Kidney tubule cell (primary cell): ENCODE data around the gene RASD1.
"Not testable (repeated sequence)": the region's sequence is repeated elsewhere in the genome, so short reads cannot be mapped to it uniquely, and the experiment has no call there.

Experiments
- DNase-seq: peaks from one replicate; pipeline ENCODE4 v3.0.0-alpha.2; 2018; ENCODE audit warnings: low spot score

Gene RASD1

GRCh38 chr17:17497065-17497844, 1.1 kb upstream of the RASD1 start:
- DNase-seq: no peak

GRCh38 chr17:17495536-17496188, 533 bp downstream of the RASD1 start:
- DNase-seq: peak; percentile 28

- DNase-seq: peak; percentile 63
Observed at GRCh38 chr17:17494870-17495535, 1.2 kb downstream of the RASD1 start.

GRCh38 chr17:17494499-17494869, 1.7 kb downstream of the RASD1 start:
- DNase-seq: peak; percentile 7

GRCh38 chr17:17493986-17494466, 2.2 kb downstream of the RASD1 start:
- no peak for DNase-seq

DNA sequence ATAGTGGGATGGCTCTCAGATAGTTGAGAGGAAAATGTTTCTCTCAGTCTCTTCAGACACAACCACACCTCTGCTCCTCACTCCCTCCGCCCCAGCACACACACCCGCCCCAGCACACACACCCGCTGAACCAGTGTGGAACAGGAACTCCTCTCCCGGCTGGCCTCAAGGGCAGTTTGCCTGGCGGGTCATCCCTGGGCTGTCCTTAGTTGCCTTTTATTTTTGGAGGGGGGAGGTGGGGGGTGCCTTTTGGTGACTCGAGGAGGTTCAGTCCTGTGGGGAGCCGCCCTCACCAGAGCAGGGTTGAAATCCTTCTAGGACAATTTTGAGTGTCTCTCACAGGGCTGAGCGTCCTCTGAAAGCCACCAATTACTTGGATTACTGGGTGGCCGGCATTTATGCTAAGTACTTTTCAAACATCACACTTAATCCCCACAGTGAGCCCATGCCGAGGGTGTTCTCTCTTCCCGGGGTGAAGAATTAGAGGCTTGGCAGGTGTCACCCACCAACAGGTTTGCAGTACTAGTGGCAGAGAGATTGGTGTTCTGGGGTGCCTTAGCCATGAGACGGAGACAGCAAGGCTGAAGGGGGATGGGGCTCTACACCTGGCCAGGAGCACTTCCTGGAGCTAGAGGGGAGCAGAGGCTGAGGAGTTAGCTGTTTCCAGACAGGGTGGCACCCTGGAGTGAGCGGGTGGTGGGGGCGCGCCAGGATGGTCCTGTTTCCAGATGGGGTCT, 2.8 kb downstream of the RASD1 start:
- peak; percentile 18 for DNase-seq

GRCh38 chr17:17492571-17492970, 3.6 kb downstream of the RASD1 start:
- no peak for DNase-seq

DNA sequence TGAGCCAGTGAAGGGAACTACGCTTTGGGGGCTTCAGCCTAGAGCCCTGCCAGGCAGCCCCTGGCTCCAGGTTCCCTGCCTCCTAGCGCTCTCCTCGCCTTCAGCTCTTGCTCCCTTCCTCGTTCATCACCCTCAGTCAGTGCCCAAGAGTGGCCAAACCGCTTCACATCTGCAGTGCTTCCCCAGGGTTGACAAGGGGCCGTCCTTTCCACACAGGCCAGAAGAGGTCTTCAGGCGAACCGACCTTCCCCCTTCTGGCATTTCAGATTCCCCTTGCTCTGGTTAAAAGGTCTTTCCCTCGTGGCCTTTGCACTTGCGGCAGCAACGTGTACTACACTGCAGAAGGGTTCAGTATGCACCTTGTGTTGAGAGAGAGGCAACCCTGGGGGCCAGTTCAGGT, 4.1 kb downstream of the RASD1 start:
- DNase-seq: no peak

GRCh38 chr17:17491546-17491988, 4.6 kb downstream of the RASD1 start:
- no peak for DNase-seq

- DNase-seq: no peak
Observed at GRCh38 chr17:17491031-17491471, 5.1 kb downstream of the RASD1 start.

GRCh38 chr17:17487998-17488397, 8.2 kb downstream of the RASD1 start:
- DNase-seq: no peak

GRCh38 chr17:17486416-17486815, 9.8 kb downstream of the RASD1 start:
- DNase-seq: not testable (repeated sequence)

DNA sequence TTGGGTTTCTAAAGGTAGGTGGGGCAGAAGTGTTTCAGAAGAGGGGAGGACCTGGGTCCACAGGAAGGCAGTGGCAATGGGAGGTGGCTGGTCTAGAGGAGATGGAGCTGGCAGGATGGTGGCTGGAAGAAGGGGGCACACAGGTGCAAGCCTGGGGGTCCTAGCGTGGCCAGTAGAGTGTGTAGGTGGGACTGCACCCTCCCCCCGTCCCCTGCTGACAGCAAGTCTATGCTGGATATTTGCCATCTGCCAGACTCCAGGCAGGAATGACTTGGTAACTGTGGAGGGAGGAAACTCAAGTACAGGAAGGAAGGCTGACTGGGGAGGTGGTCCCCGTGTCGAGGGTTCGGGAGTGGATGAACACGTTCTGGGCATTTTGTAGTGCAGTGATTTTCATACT, 10.8 kb downstream of the RASD1 start:
- no peak for DNase-seq

GRCh38 chr17:17484451-17484899, 11.7 kb downstream of the RASD1 start:
- peak; percentile 32 for DNase-seq

- no peak for DNase-seq
Observed at GRCh38 chr17:17481860-17482259, 14.3 kb downstream of the RASD1 start.

DNA sequence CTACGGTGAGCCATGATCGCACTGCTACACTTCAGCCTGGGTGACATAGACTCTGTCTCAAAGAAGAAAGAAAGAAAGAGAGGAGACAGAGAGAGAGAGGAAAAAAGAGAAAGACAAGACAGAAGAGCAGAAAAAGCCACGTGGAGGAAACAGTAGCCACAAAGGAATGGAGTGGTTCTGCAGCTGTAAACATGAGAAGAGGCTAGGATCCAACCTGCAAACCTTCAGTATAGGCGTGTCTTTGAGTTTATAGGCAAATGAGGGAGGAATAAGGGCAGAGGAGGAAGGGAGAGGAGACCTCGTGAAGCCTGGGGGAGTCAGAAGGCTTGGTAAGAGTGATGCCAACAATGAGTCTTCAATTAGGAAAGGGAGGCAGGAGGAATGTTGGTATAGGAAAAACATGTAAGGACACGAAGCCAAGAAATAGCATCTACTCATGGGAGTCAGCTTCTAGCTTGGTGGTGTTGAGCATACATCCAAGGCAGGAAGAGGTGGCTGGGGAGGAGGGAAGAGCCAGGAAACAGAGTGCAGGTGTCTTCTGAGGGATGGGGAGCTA, 15.5 kb downstream of the RASD1 start:
- no peak for DNase-seq

DNA sequence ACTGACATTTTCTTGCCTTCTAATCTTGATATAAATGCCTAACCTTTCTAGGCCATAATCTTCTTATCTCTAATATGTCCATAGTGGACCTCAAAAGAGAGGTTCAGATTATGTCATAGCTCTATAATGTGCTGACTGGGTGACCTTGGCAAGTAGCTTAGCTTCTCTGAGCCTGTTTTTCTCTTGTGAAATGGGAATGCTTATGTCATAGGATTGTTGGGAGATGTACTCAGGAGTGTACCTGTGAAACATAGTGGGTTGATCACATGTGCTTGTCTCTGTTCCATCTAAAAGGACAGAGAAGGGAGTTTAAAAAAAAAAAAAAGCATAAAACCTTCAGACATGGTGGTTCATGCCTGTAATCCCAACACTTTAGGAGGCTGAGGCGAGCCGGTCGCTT, 17.0 kb downstream of the RASD1 start:
- no peak for DNase-seq

DNA sequence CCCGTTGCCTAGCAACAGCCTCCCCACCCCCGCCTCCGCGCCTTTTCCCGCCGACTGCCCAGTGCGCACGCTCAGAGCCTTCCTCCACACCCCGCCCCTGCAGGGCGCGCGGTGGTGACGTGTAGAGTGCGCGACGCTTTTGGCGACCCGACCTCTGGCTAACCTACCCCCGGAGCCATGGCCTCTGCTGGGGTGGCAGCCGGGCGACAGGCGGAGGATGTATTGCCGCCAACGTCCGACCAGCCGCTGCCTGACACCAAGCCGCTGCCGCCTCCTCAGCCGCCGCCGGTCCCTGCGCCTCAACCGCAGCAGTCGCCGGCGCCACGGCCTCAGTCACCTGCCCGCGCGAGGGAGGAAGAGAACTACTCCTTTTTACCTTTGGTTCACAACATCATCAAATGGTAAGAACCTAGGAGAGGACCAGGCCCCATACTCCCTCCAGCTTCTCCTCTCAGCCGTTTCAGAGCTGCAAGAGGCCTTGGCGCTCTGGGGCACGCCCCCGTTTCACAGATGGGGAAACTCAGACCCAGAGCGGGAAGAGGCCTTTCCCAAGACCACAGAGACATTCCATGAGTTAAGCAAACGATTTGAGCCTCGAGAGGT, 19.2 kb downstream of the RASD1 start, which contains the start of gene MED9:
Gene MED9, plus strand, starts transcription at position 136 of the 603 bp plus-strand sequence. Its CDS starts 42 bp downstream, at position 178.
- peak; percentile 88 for DNase-seq

GRCh38 chr17:17474341-17474740, 21.9 kb downstream of the RASD1 start:
- no peak for DNase-seq

DNA sequence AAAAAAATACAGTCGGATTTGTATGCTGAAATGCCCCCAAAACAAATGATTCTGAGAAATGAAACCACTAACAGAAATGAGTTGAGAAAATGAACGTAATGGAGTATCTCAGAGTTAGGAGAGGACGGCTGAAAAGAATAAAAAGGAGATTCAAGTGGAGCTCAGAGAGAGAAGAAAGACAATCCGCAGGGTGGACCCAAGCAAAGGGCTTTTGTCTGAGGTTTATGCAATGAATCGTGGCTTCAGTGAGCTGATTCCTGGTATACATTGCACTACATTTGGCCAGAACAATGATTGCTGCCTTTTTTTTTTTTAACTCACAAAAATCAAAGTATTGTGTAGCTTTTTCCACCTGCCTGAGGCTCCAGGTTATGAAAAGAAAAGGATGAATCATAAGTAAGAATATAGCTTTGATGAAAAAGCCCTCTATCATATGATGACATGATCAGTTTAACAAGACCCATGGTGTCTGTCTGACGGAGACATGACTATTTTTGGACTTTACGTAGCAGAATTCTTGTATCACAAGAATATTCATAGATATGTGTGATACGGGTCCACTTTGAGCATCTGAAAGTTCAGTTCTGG, 23.8 kb downstream of the RASD1 start:
- DNase-seq: no peak

- DNase-seq: no peak
Observed at GRCh38 chr17:17469996-17470395, 26.2 kb downstream of the RASD1 start.
